ENCODE measurements around the gene KLC4. TPM values are rescaled to one million over a fixed set of nuclear protein-coding genes. Genes with fewer than 3 reads are reported as not detected.

Gene KLC4
- total RNA-seq, 4 donors from 2014 or later = 23.4 to 41.0 (median 30.4) TPM

DNA sequence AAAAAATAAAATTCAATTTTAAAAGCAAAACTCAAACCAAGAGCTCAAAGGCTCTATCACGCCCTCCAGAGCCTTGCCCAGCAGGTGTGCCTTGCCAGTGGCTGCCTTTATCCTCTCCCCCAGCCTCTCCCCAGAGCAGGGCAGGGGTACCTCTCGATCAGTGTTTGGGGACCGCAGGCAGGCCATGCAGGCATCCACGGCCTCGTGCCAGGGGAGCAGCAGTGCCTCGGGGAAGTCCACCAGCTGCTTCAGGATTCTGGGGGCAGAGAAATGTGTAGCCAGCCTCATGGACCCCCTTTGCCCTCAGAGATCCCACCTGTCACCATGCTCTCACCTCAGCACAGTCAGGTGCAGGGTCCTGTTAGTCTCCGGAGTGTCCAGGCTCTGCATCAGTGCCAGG, 11.4 kb upstream of the KLC4 start:
- Histone ChIP-seq H3K4me1 (peaks cover 7% of the 10 kb centered on the region in 2 donors), H3K36me3 (peaks cover 40 to 41% of the 10 kb centered on the region in 2 donors), H3K4me3 (replicated peaks in 1 of 3) (no peak overlapping the region), H3K9me3 (no peaks in the 10 kb centered on the region), H3K27ac (no peak overlapping the region), H3K27me3 (no peaks in the 10 kb centered on the region)
- intact Hi-C loops (cut with DNase I) = no loop called here
- TF ChIP-seq, protein P1, sequence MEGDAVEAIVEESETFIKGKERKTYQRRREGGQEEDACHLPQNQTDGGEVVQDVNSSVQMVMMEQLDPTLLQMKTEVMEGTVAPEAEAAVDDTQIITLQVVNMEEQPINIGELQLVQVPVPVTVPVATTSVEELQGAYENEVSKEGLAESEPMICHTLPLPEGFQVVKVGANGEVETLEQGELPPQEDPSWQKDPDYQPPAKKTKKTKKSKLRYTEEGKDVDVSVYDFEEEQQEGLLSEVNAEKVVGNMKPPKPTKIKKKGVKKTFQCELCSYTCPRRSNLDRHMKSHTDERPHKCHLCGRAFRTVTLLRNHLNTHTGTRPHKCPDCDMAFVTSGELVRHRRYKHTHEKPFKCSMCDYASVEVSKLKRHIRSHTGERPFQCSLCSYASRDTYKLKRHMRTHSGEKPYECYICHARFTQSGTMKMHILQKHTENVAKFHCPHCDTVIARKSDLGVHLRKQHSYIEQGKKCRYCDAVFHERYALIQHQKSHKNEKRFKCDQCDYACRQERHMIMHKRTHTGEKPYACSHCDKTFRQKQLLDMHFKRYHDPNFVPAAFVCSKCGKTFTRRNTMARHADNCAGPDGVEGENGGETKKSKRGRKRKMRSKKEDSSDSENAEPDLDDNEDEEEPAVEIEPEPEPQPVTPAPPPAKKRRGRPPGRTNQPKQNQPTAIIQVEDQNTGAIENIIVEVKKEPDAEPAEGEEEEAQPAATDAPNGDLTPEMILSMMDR (IDR thresholded peaks at IDR 0.05) = no peak
- no peak for TF ChIP-seq POLR2A (IDR thresholded peaks at IDR 0.05)
- 89 to 91% methylated on average over 4 to 5 of the region's 7 CpGs for WGBS, 2 donors
- no peak for DNase-seq

DNA sequence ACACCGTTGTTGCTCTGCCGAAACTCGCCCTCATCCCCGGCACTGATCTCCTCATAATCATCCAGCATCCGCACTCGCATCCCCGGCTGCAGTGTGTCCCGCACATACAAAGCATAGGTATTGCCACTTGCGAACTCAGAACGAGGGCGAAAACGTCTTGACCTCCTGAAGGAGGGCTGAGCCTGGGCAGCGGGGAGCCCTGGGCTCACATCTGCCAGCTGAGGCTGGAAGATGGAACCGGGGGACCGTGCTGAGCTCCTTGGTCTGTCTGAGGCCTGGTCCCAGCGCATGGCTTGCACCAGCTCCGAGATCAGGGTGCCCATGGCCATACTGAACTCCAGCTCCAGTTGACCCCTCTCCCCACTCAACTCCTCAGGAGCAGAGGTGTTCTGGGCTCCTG, 8.4 kb upstream of the KLC4 start:
- WGBS, 2 donors = 92 to 94% methylated on average over 12 to 17 of the region's 17 CpGs
- intact Hi-C loops (cut with DNase I) = loop anchor here (5.0 kb wide), 1 partner anchor 34 kb away; no protein-coding TSS in a partner anchor
- H3K4me3 ChIP-seq (replicated peaks in 1 of 3) = no peak overlapping the region
- H3K4me1 ChIP-seq = peaks cover 14 to 16% of the 10 kb centered on the region in 2 donors
- TF ChIP-seq POLR2A (IDR thresholded peaks at IDR 0.05) = no peak
- TF ChIP-seq, protein P1 (IDR thresholded peaks at IDR 0.05) = no peak
- no peaks in the 10 kb centered on the region for H3K9me3 ChIP-seq
- no peak overlapping the region for H3K27ac ChIP-seq
- no peaks in the 10 kb centered on the region for H3K27me3 ChIP-seq
- no peak for DNase-seq
- peaks cover 27 to 28% of the 10 kb centered on the region in 2 donors for H3K36me3 ChIP-seq

DNA sequence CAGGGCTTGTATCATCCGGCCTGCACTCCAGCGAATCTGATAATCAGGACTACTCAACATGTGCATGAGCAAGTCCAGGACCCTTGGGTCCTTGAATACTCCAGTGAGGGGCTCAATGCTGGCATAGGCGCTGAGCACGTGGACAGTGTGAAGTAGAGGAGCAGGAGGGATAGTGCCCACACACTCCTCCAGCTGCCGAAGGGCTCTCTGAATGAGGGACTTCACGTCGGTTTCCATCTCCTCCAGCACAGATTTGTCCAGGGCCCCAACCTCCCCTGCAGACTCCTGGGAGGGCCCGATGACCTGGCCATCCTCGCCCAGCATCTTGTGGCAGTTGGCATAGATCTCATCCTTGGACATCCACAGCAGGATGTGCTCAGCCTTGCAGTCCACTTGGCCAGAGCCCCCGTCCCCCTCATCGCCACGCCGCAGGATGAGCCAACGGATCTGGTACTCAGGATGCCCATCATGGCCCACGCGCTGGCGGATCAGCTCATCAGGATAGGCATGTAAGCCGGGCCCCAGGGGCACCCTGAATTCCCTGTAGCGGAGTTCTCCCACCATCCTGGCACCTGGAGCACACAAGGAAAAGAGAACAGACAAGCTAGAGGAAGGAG, 7.1 kb upstream of the KLC4 start:
- WGBS, 2 donors = 90 to 93% methylated on average over 17 to 18 of the region's 19 CpGs
- intact Hi-C loops (cut with DNase I) = loop anchor here (5.0 kb wide), 1 partner anchor 35 kb away; no protein-coding TSS in a partner anchor
- Histone ChIP-seq H3K27ac (peak overlapping the region in 2 of 3 donors; percentile 86), H3K4me1 (peaks cover 14 to 16% of the 10 kb centered on the region in 2 donors), H3K36me3 (peaks cover 27 to 32% of the 10 kb centered on the region in 2 donors), H3K27me3 (no peaks in the 10 kb centered on the region), H3K4me3 (replicated peaks in 1 of 3) (no peak overlapping the region), H3K9me3 (no peaks in the 10 kb centered on the region)
- DNase-seq = no peak
- TF ChIP-seq, protein P1 (IDR thresholded peaks at IDR 0.05) = no peak
- TF ChIP-seq POLR2A (IDR thresholded peaks at IDR 0.05) = no peak

DNA sequence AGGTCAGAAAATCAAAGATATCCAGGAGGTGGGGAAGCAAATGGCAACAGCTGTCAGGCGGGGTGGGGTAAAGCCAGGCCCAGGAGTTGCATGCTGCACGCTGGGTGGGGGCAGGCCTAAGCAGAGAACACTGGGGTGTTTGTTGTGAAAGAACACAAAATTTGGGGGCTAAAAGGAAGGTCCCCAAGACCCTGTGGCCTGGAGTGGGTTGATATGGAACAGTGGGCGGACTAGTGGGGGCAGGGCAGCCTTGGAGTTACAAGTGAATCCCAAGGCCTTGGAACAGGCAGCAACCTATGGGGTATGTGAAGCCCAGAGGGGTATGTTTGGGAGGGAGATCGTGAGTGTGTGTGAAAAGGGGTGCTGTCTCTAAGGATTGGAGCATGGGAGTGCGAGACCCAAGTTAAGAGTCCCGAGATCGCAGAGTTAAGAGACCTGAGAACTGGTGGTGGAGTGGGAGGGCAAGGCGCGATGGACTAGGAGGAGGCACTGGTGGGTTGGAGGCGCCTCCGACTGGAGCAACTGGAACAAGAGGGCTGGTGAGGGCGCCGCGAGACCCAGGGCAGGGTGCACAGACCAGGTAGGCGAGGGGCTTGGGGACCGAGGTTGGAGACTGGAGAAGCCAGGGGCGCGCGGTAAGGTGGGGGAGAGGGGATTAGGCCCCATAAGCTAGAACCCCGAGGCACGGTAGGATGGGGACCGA, 6.4 kb upstream of the KLC4 start:
- WGBS, 2 donors = 18 to 21% methylated on average over 22 of the region's 22 CpGs

More for the DNA sequence above, 6.4 kb upstream of the KLC4 start:
- DNase-seq = peak; percentile 41 to 47
- Histone ChIP-seq H3K27me3 (no peaks in the 10 kb centered on the region), H3K27ac (peak overlapping the region; percentile 86 to 91 (median 86)), H3K4me1 (peaks cover 14 to 20% of the 10 kb centered on the region in 2 donors), H3K36me3 (peaks cover 25 to 26% of the 10 kb centered on the region in 2 donors), H3K9me3 (no peaks in the 10 kb centered on the region), H3K4me3 (replicated peaks in 1 of 3) (peak overlapping the region; percentile 5 to 61 (median 61))
- intact Hi-C loops (cut with DNase I) = loop anchor here (5.0 kb wide), 1 partner anchor 36 kb away; no protein-coding TSS in a partner anchor
- no peak for TF ChIP-seq POLR2A (IDR thresholded peaks at IDR 0.05)
- TF ChIP-seq, protein P1 (IDR thresholded peaks at IDR 0.05) = no peak
